Neural crest cell (in vitro differentiated cells): ENCODE measurements around the gene WLS. TPM values are rescaled to one million over a fixed set of nuclear protein-coding genes. Genes with fewer than 3 reads are reported as not detected.
A peak's percentile ranks its signal among the peaks of the same experiment; 100 is the strongest.

Experiments used
- DNase-seq: peaks from one replicate; pipeline ENCODE4 v3.0.0; 2021; ENCODE audit warnings: low read depth, mixed read lengths, low spot score
- H3K27ac Mint-ChIP-seq: one replicate; pipeline ENCODE4 v1.8.0; 2021; ENCODE audit warnings: mild to moderate bottlenecking, mixed read lengths; ENCODE audit not compliant: unreplicated experiment
- H3K27me3 Mint-ChIP-seq: 2 replicates; pipeline ENCODE4 v1.8.0; 2021; ENCODE audit warnings: low read depth, mild to moderate bottlenecking, mixed read lengths
- H3K36me3 Mint-ChIP-seq: 2 replicates; pipeline ENCODE4 v1.8.0; 2021; ENCODE audit warnings: low read depth, mild to moderate bottlenecking, mixed read lengths
- H3K4me1 Mint-ChIP-seq: 2 replicates; pipeline ENCODE4 v1.8.0; 2021; ENCODE audit warnings: mixed read lengths
- H3K4me3 Mint-ChIP-seq: one replicate; pipeline ENCODE4 v1.8.0; 2021; ENCODE audit warnings: mild to moderate bottlenecking, mixed read lengths
- H3K9me3 Mint-ChIP-seq: 2 replicates; pipeline ENCODE4 v1.8.0; 2021; ENCODE audit warnings: mixed read lengths
- CTCF ChIP-seq: fragments of 200-600 bp; sonication (generic); conservative IDR thresholded peaks from 2 replicates; pipeline ENCODE4 v1.5.0; 2021; ENCODE audit warnings: antibody characterized with exemption, mild to moderate bottlenecking
- total RNA-seq: library from RNA; stranded (reverse); gene quantifications from 2 replicates; pipeline ENCODE4 v1.2.1, GENCODE V29; 2021

The WLS gene
- total RNA-seq, 1 donor from 2014 or later: 152 TPM

GRCh38 chr1:68131261-68131660 is 101.1 kb downstream of the WLS start:
- H3K4me1 Mint-ChIP-seq: peaks cover 10% of the 10 kb centered on the region
- no peaks in the 10 kb centered on the region for H3K27me3 Mint-ChIP-seq
- no peak for DNase-seq
- H3K9me3 Mint-ChIP-seq: no peaks in the 10 kb centered on the region
- peaks cover 38% of the 10 kb centered on the region for H3K36me3 Mint-ChIP-seq
- TF ChIP-seq CTCF: no peak
- H3K27ac Mint-ChIP-seq: no peak overlapping the region
- H3K4me3 Mint-ChIP-seq: no peak overlapping the region

DNA sequence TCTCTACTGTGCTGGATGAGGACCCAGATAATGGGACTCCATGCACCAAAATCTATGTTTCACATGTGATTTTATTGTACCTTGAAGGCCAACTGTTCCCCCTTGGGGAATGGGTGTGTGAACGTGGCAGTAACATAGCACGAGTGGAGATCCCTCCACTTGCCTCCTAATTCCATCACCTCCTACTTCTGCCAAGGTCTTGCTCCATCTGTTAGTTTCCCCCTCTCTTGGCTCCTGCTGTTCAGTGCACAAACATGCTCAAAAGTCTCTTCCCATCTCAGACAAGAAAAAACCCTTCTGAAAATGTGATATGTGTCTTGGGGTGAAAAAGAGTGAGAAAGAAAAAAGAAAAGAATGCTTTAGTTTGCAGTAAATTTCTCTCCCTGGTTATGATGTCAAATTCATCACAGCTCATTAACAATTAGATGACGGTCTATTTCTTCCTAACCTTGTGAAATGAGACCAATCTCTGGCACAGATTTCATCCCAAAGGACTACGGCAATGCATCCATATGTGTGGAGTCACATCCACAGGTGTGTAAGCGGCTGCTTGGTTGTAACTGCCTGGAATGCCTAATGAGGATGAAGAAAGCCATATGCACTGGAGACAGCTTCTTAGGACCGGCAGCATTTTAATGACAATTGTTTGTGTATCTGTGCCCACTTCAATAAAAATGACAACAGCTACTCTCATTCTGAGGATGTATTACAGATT is 102.6 kb downstream of the WLS start:
- DNase-seq: no peak
- H3K9me3 Mint-ChIP-seq: no peaks in the 10 kb centered on the region
- H3K27me3 Mint-ChIP-seq: no peaks in the 10 kb centered on the region
- no peak overlapping the region for H3K4me3 Mint-ChIP-seq
- peaks cover 30% of the 10 kb centered on the region for H3K36me3 Mint-ChIP-seq
- no peak overlapping the region for H3K27ac Mint-ChIP-seq
- H3K4me1 Mint-ChIP-seq: peaks cover 10% of the 10 kb centered on the region
- TF ChIP-seq CTCF: no peak

- Mint-ChIP-seq H3K27ac (no peak overlapping the region), H3K27me3 (no peaks in the 10 kb centered on the region), H3K4me3 (no peak overlapping the region), H3K4me1 (peaks cover 10% of the 10 kb centered on the region), H3K36me3 (peaks cover 24% of the 10 kb centered on the region), H3K9me3 (no peaks in the 10 kb centered on the region)
- DNase-seq: no peak
- no peak for TF ChIP-seq CTCF
Observed at GRCh38 chr1:68128820-68129219, 103.5 kb downstream of the WLS start.

- no peaks in the 10 kb centered on the region for H3K27me3 Mint-ChIP-seq
- H3K4me1 Mint-ChIP-seq: peaks cover 10% of the 10 kb centered on the region
- H3K9me3 Mint-ChIP-seq: no peaks in the 10 kb centered on the region
- TF ChIP-seq CTCF: no peak
- no peak overlapping the region for H3K4me3 Mint-ChIP-seq
- H3K27ac Mint-ChIP-seq: peak overlapping the region; percentile 28
- H3K36me3 Mint-ChIP-seq: peaks cover 19% of the 10 kb centered on the region
- DNase-seq: no peak
Observed at GRCh38 chr1:68128157-68128556, 104.2 kb downstream of the WLS start.

GRCh38 chr1:68121536-68121935 is 110.8 kb downstream of the WLS start:
- no peaks in the 10 kb centered on the region for H3K36me3 Mint-ChIP-seq
- H3K4me3 Mint-ChIP-seq: no peak overlapping the region
- peak overlapping the region; percentile 30 for H3K27ac Mint-ChIP-seq
- TF ChIP-seq CTCF: no peak
- H3K27me3 Mint-ChIP-seq: no peaks in the 10 kb centered on the region
- no peak for DNase-seq
- no peaks in the 10 kb centered on the region for H3K9me3 Mint-ChIP-seq
- peaks cover 11% of the 10 kb centered on the region for H3K4me1 Mint-ChIP-seq
